A549 (cell line): ENCODE data around the gene SHANK2.

Source experiments
- CHD2 ChIP-seq: fragments of 150-350 bp; IDR thresholded peaks from 2 replicates; pipeline ENCODE4 v1.6.1; 2014; ENCODE audit warnings: low read length; ENCODE audit not compliant: partially characterized antibody
- KDM1A ChIP-seq: fragments of 200-600 bp; sonication (generic); IDR thresholded peaks from 2 replicates; pipeline ENCODE4 v1.6.1; 2016; ENCODE audit warnings: low read depth, mild to moderate bottlenecking
- POLR2A ChIP-seq: IDR thresholded peaks from 2 replicates; pipeline ENCODE4 v1.6.1; 2012; ENCODE audit warnings: mild to moderate bottlenecking, low read length
- SMC3 ChIP-seq: fragments of >200 bp; sonication (Bioruptor Twin); formaldehyde crosslinking; IDR thresholded peaks from 3 replicates; pipeline ENCODE4 v1.6.1; 2018; ENCODE audit warnings: inconsistent platforms
- SREBF2 ChIP-seq: fragments of 450-650 bp; IDR thresholded peaks from 2 replicates; pipeline ENCODE4 v1.6.1; 2014; ENCODE audit warnings: mild to moderate bottlenecking, moderate library complexity
- TF ChIP-seq, protein P1 (sequence below): fragments of >200 bp; sonication (Bioruptor Twin); formaldehyde crosslinking; IDR thresholded peaks from 3 replicates; pipeline ENCODE4 v1.5.1; 2016

GRCh38 chr11:71252770-71253730 is 673 bp upstream of the SHANK2 start:
- TF ChIP-seq CHD2, result no peak
- TF ChIP-seq, protein P1, sequence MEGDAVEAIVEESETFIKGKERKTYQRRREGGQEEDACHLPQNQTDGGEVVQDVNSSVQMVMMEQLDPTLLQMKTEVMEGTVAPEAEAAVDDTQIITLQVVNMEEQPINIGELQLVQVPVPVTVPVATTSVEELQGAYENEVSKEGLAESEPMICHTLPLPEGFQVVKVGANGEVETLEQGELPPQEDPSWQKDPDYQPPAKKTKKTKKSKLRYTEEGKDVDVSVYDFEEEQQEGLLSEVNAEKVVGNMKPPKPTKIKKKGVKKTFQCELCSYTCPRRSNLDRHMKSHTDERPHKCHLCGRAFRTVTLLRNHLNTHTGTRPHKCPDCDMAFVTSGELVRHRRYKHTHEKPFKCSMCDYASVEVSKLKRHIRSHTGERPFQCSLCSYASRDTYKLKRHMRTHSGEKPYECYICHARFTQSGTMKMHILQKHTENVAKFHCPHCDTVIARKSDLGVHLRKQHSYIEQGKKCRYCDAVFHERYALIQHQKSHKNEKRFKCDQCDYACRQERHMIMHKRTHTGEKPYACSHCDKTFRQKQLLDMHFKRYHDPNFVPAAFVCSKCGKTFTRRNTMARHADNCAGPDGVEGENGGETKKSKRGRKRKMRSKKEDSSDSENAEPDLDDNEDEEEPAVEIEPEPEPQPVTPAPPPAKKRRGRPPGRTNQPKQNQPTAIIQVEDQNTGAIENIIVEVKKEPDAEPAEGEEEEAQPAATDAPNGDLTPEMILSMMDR, result no peak
- no peak for TF ChIP-seq POLR2A
- 0 out of 3 replicates have a peak, but pooled peaks have one; percentile 29 for TF ChIP-seq SMC3
- no peak for TF ChIP-seq KDM1A
- TF ChIP-seq SREBF2, result no peak
